ENCODE measurements around the gene DLG5. TPM values are rescaled to one million over a fixed set of nuclear protein-coding genes. Genes with fewer than 3 reads are reported as not detected.

Gene DLG5
- total RNA-seq, 4 donors from 2014 or later = 40.6 to 134 (median 61.5) TPM

- DNase-seq = no peak
- Histone ChIP-seq H3K9me3 (no peaks in the 10 kb centered on the region), H3K27ac (no peak overlapping the region), H3K4me1 (peaks cover 0 to 30% (median 3%) of the 10 kb centered on the region in 4 donors), H3K36me3 (peaks cover 0 to 49% (median 0%) of the 10 kb centered on the region in 3 donors), H3K4me3 (no peak overlapping the region), H3K27me3 (no peaks in the 10 kb centered on the region)
- no peak for TF ChIP-seq POLR2A (IDR thresholded peaks at IDR 0.05)
- TF ChIP-seq, protein P1, sequence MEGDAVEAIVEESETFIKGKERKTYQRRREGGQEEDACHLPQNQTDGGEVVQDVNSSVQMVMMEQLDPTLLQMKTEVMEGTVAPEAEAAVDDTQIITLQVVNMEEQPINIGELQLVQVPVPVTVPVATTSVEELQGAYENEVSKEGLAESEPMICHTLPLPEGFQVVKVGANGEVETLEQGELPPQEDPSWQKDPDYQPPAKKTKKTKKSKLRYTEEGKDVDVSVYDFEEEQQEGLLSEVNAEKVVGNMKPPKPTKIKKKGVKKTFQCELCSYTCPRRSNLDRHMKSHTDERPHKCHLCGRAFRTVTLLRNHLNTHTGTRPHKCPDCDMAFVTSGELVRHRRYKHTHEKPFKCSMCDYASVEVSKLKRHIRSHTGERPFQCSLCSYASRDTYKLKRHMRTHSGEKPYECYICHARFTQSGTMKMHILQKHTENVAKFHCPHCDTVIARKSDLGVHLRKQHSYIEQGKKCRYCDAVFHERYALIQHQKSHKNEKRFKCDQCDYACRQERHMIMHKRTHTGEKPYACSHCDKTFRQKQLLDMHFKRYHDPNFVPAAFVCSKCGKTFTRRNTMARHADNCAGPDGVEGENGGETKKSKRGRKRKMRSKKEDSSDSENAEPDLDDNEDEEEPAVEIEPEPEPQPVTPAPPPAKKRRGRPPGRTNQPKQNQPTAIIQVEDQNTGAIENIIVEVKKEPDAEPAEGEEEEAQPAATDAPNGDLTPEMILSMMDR (IDR thresholded peaks at IDR 0.05) = no peak
Measured at GRCh38 chr10:77841711-77842375, 84.7 kb downstream of the DLG5 start.

- H3K36me3 ChIP-seq = peaks cover 0 to 53% (median 0%) of the 10 kb centered on the region in 3 donors
- H3K4me1 ChIP-seq = peaks cover 0 to 28% (median 3%) of the 10 kb centered on the region in 4 donors
- H3K9me3 ChIP-seq = no peaks in the 10 kb centered on the region
- no peaks in the 10 kb centered on the region for H3K27me3 ChIP-seq
- DNase-seq = no peak
- no peak overlapping the region for H3K27ac ChIP-seq
- H3K4me3 ChIP-seq = no peak overlapping the region
- TF ChIP-seq, protein P1 (IDR thresholded peaks at IDR 0.05) = no peak
- no peak for TF ChIP-seq POLR2A (IDR thresholded peaks at IDR 0.05)
Measured at GRCh38 chr10:77840636-77841035, 85.9 kb downstream of the DLG5 start.

- DNase-seq = peak in 1 of 3 donors; percentile 35
- no peaks in the 10 kb centered on the region for H3K27me3 ChIP-seq
- peaks cover 0 to 14% (median 0%) of the 10 kb centered on the region in 4 donors for H3K4me1 ChIP-seq
- peak overlapping the region in 1 of 4 donors; percentile 20 for H3K27ac ChIP-seq
- peaks cover 0 to 73% (median 0%) of the 10 kb centered on the region in 3 donors for H3K36me3 ChIP-seq
- no peak overlapping the region for H3K4me3 ChIP-seq
- H3K9me3 ChIP-seq = no peaks in the 10 kb centered on the region
- TF ChIP-seq POLR2A (IDR thresholded peaks at IDR 0.05) = no peak
- TF ChIP-seq, protein P1 (IDR thresholded peaks at IDR 0.05) = no peak
Measured at GRCh38 chr10:77837925-77838595, 88.5 kb downstream of the DLG5 start.

GRCh38 chr10:77837248-77837924, 89.2 kb downstream of the DLG5 start:
- Histone ChIP-seq H3K36me3 (peaks cover 0 to 74% (median 0%) of the 10 kb centered on the region in 3 donors), H3K4me3 (no peak overlapping the region), H3K4me1 (peaks cover 0 to 14% (median 0%) of the 10 kb centered on the region in 4 donors), H3K27ac (peak overlapping the region in 1 of 4 donors; percentile 20), H3K27me3 (no peaks in the 10 kb centered on the region), H3K9me3 (no peaks in the 10 kb centered on the region)
- TF ChIP-seq POLR2A (IDR thresholded peaks at IDR 0.05) = no peak
- TF ChIP-seq, protein P1 (IDR thresholded peaks at IDR 0.05) = peak in 1 of 6 experiments; percentile 7
- DNase-seq = peak; percentile 49 to 82 (median 76)

DNA sequence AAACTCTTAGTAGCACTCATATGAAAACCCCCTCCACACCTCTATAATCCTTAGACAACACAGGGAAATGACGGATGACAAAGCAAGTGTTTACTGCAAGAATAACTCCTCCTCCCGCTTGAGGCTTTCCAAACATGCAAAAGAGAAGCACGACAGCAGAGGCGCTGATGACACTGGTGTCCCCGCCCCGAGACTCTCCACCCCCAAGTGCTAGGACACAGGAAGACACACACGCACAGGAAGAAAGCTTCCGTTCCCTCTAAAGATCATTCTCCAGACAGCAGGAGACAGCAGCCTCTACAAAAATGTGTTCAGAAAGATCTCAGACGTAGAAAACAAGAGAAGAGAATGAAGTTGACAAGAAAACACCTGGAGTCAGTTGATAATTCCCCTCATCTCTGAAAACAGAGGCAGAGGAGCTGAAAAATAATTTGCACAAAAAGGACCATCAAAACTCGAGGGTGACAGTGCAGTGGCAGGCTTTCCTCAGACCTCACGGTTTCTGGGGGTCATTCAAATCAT, 90.2 kb downstream of the DLG5 start:
- peaks cover 0 to 14% (median 0%) of the 10 kb centered on the region in 4 donors for H3K4me1 ChIP-seq
- no peak overlapping the region for H3K4me3 ChIP-seq
- H3K9me3 ChIP-seq = no peaks in the 10 kb centered on the region
- TF ChIP-seq POLR2A (IDR thresholded peaks at IDR 0.05) = peak in 1 of 2 donors; percentile 20
- TF ChIP-seq, protein P1 (IDR thresholded peaks at IDR 0.05) = no peak
- H3K27me3 ChIP-seq = no peaks in the 10 kb centered on the region
- H3K27ac ChIP-seq = peak overlapping the region in 2 of 4 donors; percentile 53 to 60
- DNase-seq = peak in 2 of 3 donors; percentile 81 to 89
- peaks cover 0 to 74% (median 0%) of the 10 kb centered on the region in 3 donors for H3K36me3 ChIP-seq

Data from Peyer's patch (tissue), 4 donors.